Adrenal gland (tissue), 5 donors: ENCODE measurements around the gene SPSB4.

Experiments used
- CTCF ChIP-seq, 6 experiments: fragments of 450-650 bp in 4 of 6; fragments of 200-600 bp in 2 of 6; sonication (generic) in 1 of 6; IDR thresholded peaks; 1 replicate in 5 of 6; 2 replicates in 1 of 6; pipeline versions ENCODE4 v1.5.1 to v1.8.0; 2016 to 2021; ENCODE audit warnings: antibody characterized with exemption in 6 of 6, mild to moderate bottlenecking in 2 of 6, moderate library complexity in 1 of 6
- POLR2A ChIP-seq, 2 donors: fragments of 450-650 bp; IDR thresholded peaks; one replicate each; pipeline ENCODE4 v1.6.1; 2017; ENCODE audit warnings: antibody characterized with exemption in 2 of 2, mild to moderate bottlenecking in 2 of 2, moderate library complexity in 1 of 2
- donor health status: DM: no; HTN: no; CAD: no.

GRCh38 chr3:141183606-141184005, 132.5 kb downstream of the SPSB4 start:
- TF ChIP-seq CTCF (IDR thresholded peaks at IDR 0.05) (no peak), POLR2A (IDR thresholded peaks at IDR 0.05) (no peak)
